SK-N-SH (cell line): ENCODE results near the gene SST. TPM values are rescaled to one million over a fixed set of nuclear protein-coding genes. Genes with fewer than 3 reads are reported as not detected.

Source experiments
- CTCF ChIA-PET: fragments of 300-600, 350-600 bp; formaldehyde crosslinking; extraction: SDS; loops from one replicate; lab custom pipeline; 2021; lab: Yijun Ruan, JAX
- POLR2A ChIA-PET: fragments of 350-600 bp; sonication (Branson Sonifier 250); formaldehyde crosslinking; extraction: SDS; loops from one replicate; lab custom pipeline; 2020; ENCODE audit warnings: antibody characterized with exemption, inconsistent platforms; lab: Yijun Ruan, JAX
- DNase-seq: peaks from one replicate; pipeline ENCODE4 v3.0.0; 2012
- H2AFZ ChIP-seq: fragments of 200-600 bp; sonication (generic); 2 replicates; pipeline ENCODE4 v1.8.1; 2016; ENCODE audit warnings: antibody characterized with exemption, mild to moderate bottlenecking, low read depth
- H3F3A ChIP-seq: fragments of 200-600 bp; sonication (generic); replicated peaks from 2 replicates; pipeline ENCODE3; 2016; ENCODE audit warnings: antibody characterized with exemption, mild to moderate bottlenecking; ENCODE audit not compliant: insufficient read depth
- H3K27ac ChIP-seq, 2 experiments: fragments of 200-500 bp in 1 of 2; fragments of 200-600 bp in 1 of 2; sonication (Bioruptor generic) in 1 of 2; sonication (generic), shearing (Covaris generic) in 1 of 2; 2 replicates each; pipeline versions ENCODE4 v1.5.1 to v1.6.1; 2014 to 2016; ENCODE audit warnings: low read depth in 2 of 2, inconsistent platforms in 1 of 2, low read length in 1 of 2, mild to moderate bottlenecking in 1 of 2, mixed read lengths in 1 of 2
- H3K27me3 ChIP-seq: fragments of 200-600 bp; sonication (generic), shearing (Covaris generic); 2 replicates; pipeline ENCODE4 v1.6.1; 2016; ENCODE audit warnings: mixed run types; ENCODE audit not compliant: insufficient read depth
- H3K36me3 ChIP-seq, 2 experiments: fragments of 200-500 bp in 1 of 2; fragments of 200-600 bp in 1 of 2; sonication (Bioruptor generic) in 1 of 2; sonication (generic) in 1 of 2; replicated peaks in 1 of 2; 2 replicates each; pipeline versions ENCODE3 to v1.5.1; 2014 to 2016; ENCODE audit warnings: low read length in 1 of 2, mild to moderate bottlenecking in 1 of 2; ENCODE audit not compliant: insufficient read depth in 2 of 2, control insufficient read depth in 1 of 2
- H3K4me1 ChIP-seq, 2 experiments: fragments of 200-500 bp in 1 of 2; fragments of 200-600 bp in 1 of 2; sonication (Bioruptor generic) in 1 of 2; sonication (generic), shearing (Covaris generic) in 1 of 2; 2 replicates each; pipeline versions ENCODE4 v1.5.1 to v1.6.1; 2014 to 2016; ENCODE audit warnings: low read depth in 1 of 2, low read length in 1 of 2, mixed run types in 1 of 2; ENCODE audit not compliant: insufficient read depth in 2 of 2, control insufficient read depth in 1 of 2
- H3K4me2 ChIP-seq: fragments of 200-600 bp; sonication (generic), shearing (Covaris generic); 2 replicates; pipeline ENCODE4 v1.6.1; 2017; ENCODE audit warnings: mixed run types
- H3K4me3 ChIP-seq, 2 experiments: fragments of 200-500 bp in 1 of 2; fragments of 200-600 bp in 1 of 2; sonication (Bioruptor generic) in 1 of 2; sonication (generic), shearing (Covaris generic) in 1 of 2; 2 replicates each; pipeline versions ENCODE4 v1.5.1 to v1.8.1; 2014 to 2016; ENCODE audit warnings: low read depth in 2 of 2, inconsistent platforms in 1 of 2, low read length in 1 of 2, mild to moderate bottlenecking in 1 of 2, mixed read lengths in 1 of 2, moderate library complexity in 1 of 2
- H3K79me2 ChIP-seq: fragments of 200-600 bp; sonication (generic); 2 replicates; pipeline ENCODE4 v1.8.1; 2017; ENCODE audit warnings: mild to moderate bottlenecking; ENCODE audit not compliant: insufficient read depth
- H3K9ac ChIP-seq: fragments of 200-600 bp; sonication (generic); 2 replicates; pipeline ENCODE4 v1.6.1; 2017; ENCODE audit warnings: mixed run types
- H3K9me2 ChIP-seq: fragments of 200-600 bp; sonication (generic); 2 replicates; pipeline ENCODE4 v1.6.1; 2017; ENCODE audit warnings: mixed run types
- H3K9me3 ChIP-seq: fragments of 200-600 bp; sonication (generic); 2 replicates; pipeline ENCODE4 v1.6.1; 2017; ENCODE audit warnings: mixed run types, mild to moderate bottlenecking, moderate library complexity
- H4K20me1 ChIP-seq: fragments of 200-600 bp; sonication (generic); 2 replicates; pipeline ENCODE4 v1.6.1; 2017; ENCODE audit warnings: mild to moderate bottlenecking, mixed run types; ENCODE audit not compliant: insufficient read depth
- CHD2 ChIP-seq: fragments of 150-350 bp; IDR thresholded peaks from 2 replicates; pipeline ENCODE4 v1.6.1; 2018; ENCODE audit warnings: low read length; ENCODE audit not compliant: partially characterized antibody
- EZH2phosphoT487 ChIP-seq: fragments of 200-600 bp; sonication (generic); IDR thresholded peaks from 2 replicates; pipeline ENCODE4 v1.6.1; 2017; ENCODE audit warnings: low read depth, mixed run types, mild to moderate bottlenecking, antibody characterized with exemption, moderate library complexity, borderline replicate concordance
- FOXJ3 ChIP-seq: sonication (generic); formaldehyde crosslinking; IDR thresholded peaks from 2 replicates; pipeline ENCODE4 v1.5.1; 2020; ENCODE audit warnings: mild to moderate bottlenecking, missing genetic modification reagents
- FOXM1 ChIP-seq: IDR thresholded peaks from 2 replicates; pipeline ENCODE4 v1.4.0; 2012; ENCODE audit warnings: low read depth, mild to moderate bottlenecking
- GABPA ChIP-seq: IDR thresholded peaks from 2 replicates; pipeline ENCODE4 v1.4.0; 2012; ENCODE audit warnings: low read depth, mild to moderate bottlenecking
- GATA2 ChIP-seq: sonication (generic); formaldehyde crosslinking; IDR thresholded peaks from 2 replicates; pipeline ENCODE4 v1.5.0; 2020; ENCODE audit warnings: mild to moderate bottlenecking, missing genetic modification reagents
- MXI1 ChIP-seq: IDR thresholded peaks from 2 replicates; pipeline ENCODE4 v1.6.1; 2012; ENCODE audit warnings: mild to moderate bottlenecking, low read depth, low read length, improper control_type of control experiment
- NFIC ChIP-seq: IDR thresholded peaks from 2 replicates; pipeline ENCODE4 v1.4.0; 2012; ENCODE audit warnings: borderline replicate concordance
- POLR2AphosphoS5 ChIP-seq: IDR thresholded peaks from 2 replicates; pipeline ENCODE4 v1.6.1; 2012; ENCODE audit warnings: low read depth, low read length
- REST ChIP-seq: IDR thresholded peaks from 2 replicates; pipeline ENCODE4 v1.6.1; 2012; ENCODE audit warnings: mild to moderate bottlenecking, low read depth, low read length, moderate library complexity
- RXRA ChIP-seq: IDR thresholded peaks from 2 replicates; pipeline ENCODE4 v1.4.0; 2012; ENCODE audit warnings: low read depth, mild to moderate bottlenecking, borderline replicate concordance
- SIN3A ChIP-seq: IDR thresholded peaks from 2 replicates; pipeline ENCODE4 v1.6.1; 2012; ENCODE audit warnings: low read depth, mild to moderate bottlenecking, low read length, moderate library complexity, borderline replicate concordance
- YY1 ChIP-seq: IDR thresholded peaks from 2 replicates; pipeline ENCODE4 v1.4.0; 2012; ENCODE audit warnings: low read depth, mild to moderate bottlenecking
- WGBS: methylation state at CpG from one replicate; pipeline ENCODE4 v1.1.6; 2017; ENCODE audit warnings: low lambda C conversion rate; 5-methylcytosine and 5-hydroxymethylcytosine counted together
- polyA plus RNA-seq, 3 experiments: library from polyadenylated mRNA; depleted of rRNA; stranded (reverse); fragments of >200 nt; gene quantifications; 2 replicates each; pipeline ENCODE4 v1.2.3, GENCODE V29; 2012
- TF ChIP-seq, protein P1 (sequence below): fragments of 200-600 bp; sonication (generic); IDR thresholded peaks from 2 replicates; pipeline ENCODE4 v1.6.1; 2017; ENCODE audit warnings: antibody characterized with exemption, mild to moderate bottlenecking, moderate library complexity

SST gene
- polyA plus RNA-seq, 1 of the 3 experiments (the other 2 are of a cell fraction), result not detected

DNA sequence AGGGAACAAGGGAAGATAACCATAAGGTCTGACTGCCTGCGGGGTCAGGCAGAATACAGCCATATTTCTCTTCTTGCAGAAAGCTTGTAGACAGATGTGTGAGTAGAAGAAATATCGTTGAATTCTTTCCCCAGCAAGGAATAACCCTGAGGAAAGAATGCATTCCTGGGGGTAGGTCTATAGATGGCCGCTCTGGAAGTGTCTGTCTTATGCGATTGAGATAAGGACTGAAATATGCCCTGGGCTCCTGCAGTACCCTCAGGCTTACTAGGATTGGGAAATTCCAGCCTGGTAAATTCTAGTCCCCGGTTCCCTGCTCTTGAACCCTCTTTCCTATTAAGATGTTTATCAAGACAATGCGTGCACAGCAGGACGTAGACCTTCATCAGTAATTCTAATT, 15.8 kb upstream of the SST start:
- Histone ChIP-seq H3K27ac (no peak overlapping the region), H3K9me3 (peaks cover 7% of the 10 kb centered on the region; the same call in 1 of the 2 replicates), H3K27me3 (peaks cover 19% of the 10 kb centered on the region; the same call in 1 of the 2 replicates), H3K79me2 (no peaks in the 10 kb centered on the region), H3K4me2 (no peak overlapping the region), H4K20me1 (no peaks in the 10 kb centered on the region), H3K4me1 (no peaks in the 10 kb centered on the region), H3K9me2 (no peaks in the 10 kb centered on the region), H3F3A (peaks cover 4% of the 10 kb centered on the region), H3K4me3 (no peak overlapping the region), H3K9ac (no peak overlapping the region), H2AFZ (no peak overlapping the region), H3K36me3 (no peaks in the 10 kb centered on the region)
- CTCF ChIA-PET, result no interaction called here
- TF ChIP-seq REST (no peak), CHD2 (no peak), RXRA (no peak), YY1 (no peak), POLR2AphosphoS5 (no peak), GATA2 (CRISPR knock-in tag) (no peak), FOXM1 (no peak), FOXJ3 (CRISPR knock-in tag) (no peak), GABPA (no peak), EZH2phosphoT487 (no peak)
- TF ChIP-seq, protein P1, sequence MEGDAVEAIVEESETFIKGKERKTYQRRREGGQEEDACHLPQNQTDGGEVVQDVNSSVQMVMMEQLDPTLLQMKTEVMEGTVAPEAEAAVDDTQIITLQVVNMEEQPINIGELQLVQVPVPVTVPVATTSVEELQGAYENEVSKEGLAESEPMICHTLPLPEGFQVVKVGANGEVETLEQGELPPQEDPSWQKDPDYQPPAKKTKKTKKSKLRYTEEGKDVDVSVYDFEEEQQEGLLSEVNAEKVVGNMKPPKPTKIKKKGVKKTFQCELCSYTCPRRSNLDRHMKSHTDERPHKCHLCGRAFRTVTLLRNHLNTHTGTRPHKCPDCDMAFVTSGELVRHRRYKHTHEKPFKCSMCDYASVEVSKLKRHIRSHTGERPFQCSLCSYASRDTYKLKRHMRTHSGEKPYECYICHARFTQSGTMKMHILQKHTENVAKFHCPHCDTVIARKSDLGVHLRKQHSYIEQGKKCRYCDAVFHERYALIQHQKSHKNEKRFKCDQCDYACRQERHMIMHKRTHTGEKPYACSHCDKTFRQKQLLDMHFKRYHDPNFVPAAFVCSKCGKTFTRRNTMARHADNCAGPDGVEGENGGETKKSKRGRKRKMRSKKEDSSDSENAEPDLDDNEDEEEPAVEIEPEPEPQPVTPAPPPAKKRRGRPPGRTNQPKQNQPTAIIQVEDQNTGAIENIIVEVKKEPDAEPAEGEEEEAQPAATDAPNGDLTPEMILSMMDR, result no peak
- no peak for DNase-seq
- 19% methylated on average over 7 of the region's 7 CpGs for WGBS
- POLR2A ChIA-PET, result no interaction called here

GRCh38 chr3:187684880-187685279, 14.7 kb upstream of the SST start:
- POLR2A ChIA-PET, result no interaction called here
- peaks cover 25% of the 10 kb centered on the region; the same call in 1 of the 2 replicates for H3K27me3 ChIP-seq
- H4K20me1 ChIP-seq, result no peaks in the 10 kb centered on the region
- no peaks in the 10 kb centered on the region for H3K9me2 ChIP-seq
- H3K36me3 ChIP-seq, result no peaks in the 10 kb centered on the region
- H3K4me1 ChIP-seq, result no peaks in the 10 kb centered on the region
- H3F3A ChIP-seq, result peaks cover 4% of the 10 kb centered on the region
- H3K9ac ChIP-seq, result no peak overlapping the region
- 7% methylated on average over 2 of the region's 2 CpGs for WGBS
- TF ChIP-seq NFIC, result no peak
- no peak for TF ChIP-seq SIN3A
- no peak for TF ChIP-seq MXI1
- no peak for DNase-seq
- no peaks in the 10 kb centered on the region for H3K79me2 ChIP-seq
- peaks cover 7% of the 10 kb centered on the region; the same call in 1 of the 2 replicates for H3K9me3 ChIP-seq
- H2AFZ ChIP-seq, result no peak overlapping the region
- CTCF ChIA-PET, result interaction anchor here (2.1 kb wide), 1 partner anchor 366 kb away, joined by 14 read pairs; no protein-coding TSS in a partner anchor
- no peak overlapping the region for H3K4me2 ChIP-seq
- no peak overlapping the region for H3K27ac ChIP-seq
- H3K4me3 ChIP-seq, result no peak overlapping the region
